Stimulated activated CD4-positive, alpha-beta T cell treated with anti-CD3 and anti-CD28 coated beads, Interleukin-1b, Interleukin-23, amount 100 ng/mL, for 1 hour (primary cell): Measurements from ENCODE around the gene ATP8B4.

Source experiments
- DNase-seq, 2 donors: peaks; one replicate each; pipeline ENCODE4 v3.0.0-alpha.2; 2020; ENCODE audit warnings: low read depth in 2 of 2

ATP8B4 gene

DNA sequence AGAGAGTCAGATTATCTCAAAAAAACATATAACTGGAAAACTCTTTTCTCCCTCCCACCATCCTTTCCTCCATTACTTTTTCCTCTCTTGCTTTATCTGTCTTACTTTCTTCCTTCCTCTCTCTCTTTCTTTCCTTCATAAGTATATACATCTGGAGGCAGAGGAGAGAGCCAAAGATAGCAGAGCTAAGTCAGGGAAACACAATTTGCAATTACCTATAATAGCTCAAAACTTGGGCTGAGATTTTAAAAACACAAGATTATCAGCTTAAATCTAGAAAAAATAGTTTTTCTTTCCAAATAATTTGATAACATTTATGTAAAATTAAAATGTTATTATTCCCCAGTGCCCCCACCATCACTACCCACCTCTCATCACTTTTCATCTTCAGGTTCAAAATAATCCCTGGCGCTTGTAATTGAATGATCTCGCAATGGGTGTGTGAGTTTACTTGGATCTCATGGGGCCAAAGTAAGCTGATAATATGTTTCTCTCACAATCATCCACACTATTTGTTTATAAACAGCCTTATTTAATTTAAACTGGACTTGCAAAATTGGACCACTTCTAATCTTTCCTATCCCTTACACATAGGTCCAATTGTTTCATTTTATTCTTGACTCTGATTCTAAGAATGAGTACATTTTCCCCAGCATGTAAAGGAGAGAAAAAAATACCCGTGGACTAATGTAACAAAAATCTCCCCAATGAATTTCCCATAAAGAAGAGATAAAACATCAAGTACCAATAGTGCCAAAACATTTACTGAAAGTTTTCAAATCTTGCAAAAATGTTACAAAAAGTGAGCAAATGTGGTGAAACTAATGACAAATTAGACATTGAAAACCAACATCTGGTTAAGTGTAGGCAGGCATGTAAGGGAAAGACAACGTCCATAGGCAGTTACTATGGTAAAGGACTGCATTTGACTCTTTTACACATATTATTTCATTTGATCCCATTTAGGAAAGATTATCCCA lies 261.2 kb downstream of the ATP8B4 start:
- DNase-seq: no peak

DNA sequence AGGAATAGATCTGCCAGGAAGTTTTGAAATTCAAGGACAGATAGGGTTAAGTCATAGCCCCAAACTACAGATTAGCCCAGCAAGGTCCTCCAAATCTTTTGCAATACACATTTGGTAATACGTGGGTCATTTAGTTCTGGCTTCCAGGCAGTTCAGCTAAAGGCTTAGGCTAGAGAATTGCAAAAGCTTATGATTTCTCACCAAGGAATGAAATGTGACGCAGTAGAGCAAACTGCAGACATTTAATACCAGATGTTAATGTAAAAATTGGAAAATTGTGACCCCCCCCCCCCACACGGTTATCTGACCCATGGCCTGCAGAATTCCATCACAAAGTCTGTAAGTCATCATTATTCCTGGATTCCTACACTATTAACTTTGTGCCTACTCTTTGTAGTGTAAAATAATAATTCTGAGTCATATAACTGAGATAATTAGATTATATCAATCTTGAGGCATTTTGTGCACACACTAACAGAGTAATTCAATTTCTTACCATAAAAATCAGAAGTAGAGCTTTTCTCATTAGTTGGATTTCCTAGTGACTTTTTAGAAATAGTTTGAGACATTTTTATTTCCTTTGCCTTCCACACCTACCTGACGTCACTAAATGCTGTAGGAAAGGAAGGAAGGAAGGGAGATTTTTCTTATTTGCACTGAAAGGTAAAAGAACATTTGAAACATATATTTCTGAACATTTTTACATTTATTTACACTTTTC lies 263.0 kb downstream of the ATP8B4 start:
- DNase-seq: no peak

DNA sequence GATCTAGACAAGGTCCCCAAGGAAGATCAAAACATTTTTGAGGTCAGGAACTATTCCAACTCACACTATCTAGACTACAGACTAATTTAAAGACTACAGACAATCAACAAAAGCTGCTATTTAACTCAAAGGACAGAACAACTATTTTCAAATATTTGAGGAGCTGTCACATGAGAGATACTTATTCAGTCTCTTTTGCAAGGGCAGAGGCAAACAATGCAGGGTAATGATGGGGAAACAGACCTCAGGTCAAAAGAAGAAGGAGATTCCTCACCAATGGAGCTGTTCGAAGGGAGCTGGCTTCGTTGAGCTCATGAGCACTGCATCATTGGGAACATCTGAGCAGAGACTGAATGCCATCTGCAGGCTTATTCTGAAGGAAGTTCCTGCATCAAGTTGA lies 266.3 kb downstream of the ATP8B4 start:
- no peak for DNase-seq

DNA sequence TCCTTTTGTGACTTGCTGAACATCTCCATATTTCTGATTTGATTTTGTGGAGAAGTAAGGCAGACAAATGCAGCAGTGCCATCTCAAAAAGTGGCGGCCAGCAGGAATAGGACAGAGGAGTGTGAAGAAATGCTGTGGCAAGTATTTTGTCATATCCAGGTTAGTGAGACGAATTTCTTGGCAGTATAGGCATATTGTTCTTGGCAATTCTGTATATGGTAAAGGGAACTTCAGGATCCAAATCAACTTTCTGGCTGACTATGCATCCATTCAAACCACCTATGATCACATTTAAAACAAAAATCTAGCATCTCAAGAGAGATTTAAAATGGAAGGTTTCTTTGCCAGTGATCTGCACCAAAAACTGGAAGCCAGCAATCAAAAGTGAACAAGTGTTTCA lies 270.2 kb downstream of the ATP8B4 start:
- no peak for DNase-seq

DNA sequence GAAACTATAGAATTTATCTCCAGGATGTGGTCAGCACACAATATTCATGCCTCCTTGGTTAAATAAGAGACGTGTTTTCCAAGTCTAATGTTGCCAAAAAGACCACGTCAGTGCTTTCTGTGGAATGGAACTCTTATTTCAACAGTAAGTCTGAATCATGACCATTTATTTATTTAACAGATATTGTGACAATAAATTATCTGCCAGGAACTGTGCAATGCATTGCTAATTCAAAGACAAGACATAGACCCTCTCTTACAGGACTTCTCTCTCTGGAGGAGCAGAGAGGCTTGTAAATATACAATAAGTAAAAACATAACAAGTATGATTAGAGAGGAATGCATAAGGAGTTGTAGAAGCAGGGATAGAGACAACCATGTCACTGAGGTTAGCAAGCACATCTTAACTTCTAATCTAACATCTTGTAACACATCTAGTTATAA lies 270.7 kb downstream of the ATP8B4 start:
- DNase-seq: no peak

DNA sequence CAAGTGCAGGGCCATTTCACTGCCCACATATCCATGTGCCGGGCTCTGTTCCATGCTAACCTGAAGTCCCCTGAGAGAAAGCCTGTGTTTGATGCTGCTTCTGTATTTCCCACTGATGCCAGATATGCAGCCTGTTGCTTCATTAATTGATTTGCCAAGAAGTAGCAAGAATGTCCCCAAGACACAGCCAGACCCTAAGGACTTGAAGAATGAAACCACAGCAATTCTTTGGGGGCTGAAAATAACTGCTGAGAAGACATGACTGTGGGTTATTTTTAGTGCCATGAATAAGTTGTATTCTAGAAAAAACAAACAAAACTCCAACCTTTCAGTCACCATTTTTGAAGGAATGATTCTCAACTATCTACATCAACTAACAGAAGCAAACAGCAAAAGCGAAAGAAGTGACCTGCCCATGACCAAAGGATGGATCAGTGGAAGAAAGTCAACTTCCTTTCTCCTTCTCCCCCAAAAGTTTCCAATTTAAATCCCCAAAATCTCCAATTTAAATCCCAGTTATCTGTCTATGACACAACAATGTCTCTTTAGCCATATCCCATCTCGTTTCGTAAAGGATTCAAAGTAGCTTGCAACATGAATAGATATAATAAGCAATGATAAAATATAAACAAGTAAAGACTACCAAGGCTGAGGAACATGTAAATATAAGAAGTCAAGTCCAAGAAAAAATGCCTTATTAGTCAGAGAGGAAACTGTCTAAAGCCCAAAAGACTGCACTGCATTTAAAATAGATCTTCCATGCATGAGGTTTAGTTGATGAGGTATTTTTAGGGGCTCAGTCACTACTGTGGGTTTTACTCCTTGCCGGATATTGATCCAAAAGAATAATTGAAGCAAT lies 271.4 kb downstream of the ATP8B4 start:
- DNase-seq: no peak

DNA sequence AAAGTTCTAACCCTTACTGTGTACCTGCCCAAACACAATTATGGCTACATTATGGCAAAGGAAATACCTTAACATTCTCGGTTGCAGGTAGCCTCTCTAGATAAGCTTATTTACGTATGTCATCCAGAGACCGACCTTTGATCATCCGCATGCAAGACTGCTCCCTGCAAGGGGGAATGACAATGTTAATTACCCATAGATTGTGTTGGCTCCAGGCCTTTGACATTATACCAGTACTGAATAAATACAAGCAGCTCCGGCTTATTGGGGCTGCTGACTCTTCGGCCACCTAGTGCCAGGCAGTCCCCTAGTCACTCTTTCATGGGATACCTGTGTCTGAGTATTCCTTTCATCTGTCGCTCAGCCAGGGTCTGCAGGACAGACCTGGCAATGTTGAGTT lies 274.6 kb downstream of the ATP8B4 start:
- no peak for DNase-seq

DNA sequence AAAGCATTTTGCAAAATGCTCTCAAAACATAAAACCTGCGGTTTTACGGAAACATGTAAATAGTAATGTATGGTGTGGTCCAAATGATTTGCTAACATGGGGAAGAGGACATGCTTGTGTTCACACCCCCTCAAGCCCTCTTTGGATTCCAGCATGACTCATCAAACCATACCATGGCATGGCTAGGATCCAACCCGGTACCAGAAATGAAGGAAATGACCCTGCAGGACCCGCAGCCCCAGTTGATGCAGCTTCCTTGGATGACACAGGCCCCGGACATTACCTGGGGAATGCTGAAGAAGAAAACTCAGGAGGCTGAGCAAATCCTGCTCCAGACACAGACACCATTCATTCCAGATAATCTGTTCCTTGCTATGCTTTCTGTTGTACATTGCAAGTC lies 275.3 kb downstream of the ATP8B4 start:
- no peak for DNase-seq

DNA sequence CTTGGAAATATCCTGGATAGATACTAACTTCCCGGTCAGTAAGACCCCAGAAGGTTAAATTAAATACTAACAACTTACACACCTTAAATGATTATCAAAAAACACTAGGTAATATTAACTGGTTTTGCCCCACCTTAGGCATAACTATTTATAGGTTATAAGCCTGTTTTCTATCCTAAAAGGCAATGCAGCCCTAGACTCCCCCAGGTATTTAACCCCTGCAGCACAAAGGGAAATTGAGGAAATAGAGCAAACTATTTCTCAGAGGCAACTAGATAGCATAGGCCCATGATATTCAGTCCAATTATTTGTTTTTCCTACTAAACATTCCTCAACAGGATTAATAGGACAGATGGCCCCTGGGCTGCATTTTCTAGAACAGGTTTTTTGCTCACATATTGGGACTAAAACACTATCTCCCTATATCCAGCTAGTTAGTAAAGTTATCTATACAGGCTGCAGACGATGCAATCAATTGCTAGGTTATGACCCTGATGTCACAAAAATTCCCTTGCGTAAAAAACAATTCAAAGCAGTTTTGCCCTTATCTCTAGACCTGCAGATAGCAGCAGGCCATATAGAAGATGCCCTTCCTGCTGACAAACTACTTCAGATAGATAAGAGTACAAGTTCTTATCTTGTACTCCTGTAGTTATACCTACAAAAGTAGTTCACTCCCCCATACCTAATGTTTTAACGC lies 276.9 kb downstream of the ATP8B4 start:
- DNase-seq: no peak

DNA sequence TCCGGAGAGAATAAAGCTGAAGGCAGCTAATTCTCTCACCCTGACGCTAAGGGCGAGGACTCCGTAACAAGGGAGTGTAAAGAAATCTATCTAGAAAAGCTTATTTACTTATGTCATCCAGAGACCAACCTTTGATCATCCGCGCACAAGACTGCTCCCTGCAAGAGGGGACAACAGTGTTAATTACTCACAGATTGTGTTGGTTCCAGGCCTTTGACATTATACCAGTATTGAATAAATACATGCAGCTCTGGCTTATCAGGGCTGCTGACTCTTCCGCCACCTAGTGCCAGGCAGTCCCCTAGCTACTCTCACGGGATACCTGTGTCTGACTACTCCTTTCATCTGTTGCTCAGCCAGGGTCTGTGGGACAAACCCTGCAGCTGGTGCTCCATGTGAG lies 286.5 kb downstream of the ATP8B4 start:
- no peak for DNase-seq

DNA sequence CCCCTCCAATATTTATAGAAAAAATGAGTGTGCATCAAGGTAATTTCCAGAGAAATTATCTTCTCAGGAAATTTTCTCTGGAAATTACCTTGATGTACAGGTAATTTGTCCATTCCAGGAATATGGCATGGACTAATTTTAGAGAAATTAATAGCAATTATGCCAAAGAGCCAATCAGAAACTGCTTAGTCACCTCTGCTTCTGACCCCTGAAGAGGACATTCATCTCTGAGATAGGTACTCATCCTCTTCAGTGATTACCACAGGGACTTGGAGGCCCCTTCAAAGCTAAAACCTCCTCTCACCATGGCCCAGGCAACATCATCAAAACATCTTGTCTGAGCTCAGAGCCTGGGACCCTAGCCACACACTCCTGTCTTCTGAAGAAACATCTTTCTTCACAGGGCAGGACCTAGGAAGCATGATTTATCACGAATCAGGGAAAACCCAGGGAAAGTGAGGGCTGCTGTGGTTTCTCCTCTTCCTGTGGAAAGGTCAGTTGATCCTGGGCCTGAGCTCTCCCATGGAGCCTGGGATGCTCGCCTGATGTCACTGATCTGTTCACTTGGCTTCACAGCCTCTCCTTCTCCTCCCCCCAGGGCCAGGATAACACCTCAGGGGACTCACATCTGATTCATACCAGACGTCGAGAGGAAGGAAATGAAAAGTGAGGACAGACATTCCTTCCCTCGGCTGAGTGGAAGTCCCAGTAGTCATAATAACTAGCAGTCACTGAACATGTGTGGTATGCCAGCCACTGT lies 287.6 kb downstream of the ATP8B4 start:
- DNase-seq: no peak

DNA sequence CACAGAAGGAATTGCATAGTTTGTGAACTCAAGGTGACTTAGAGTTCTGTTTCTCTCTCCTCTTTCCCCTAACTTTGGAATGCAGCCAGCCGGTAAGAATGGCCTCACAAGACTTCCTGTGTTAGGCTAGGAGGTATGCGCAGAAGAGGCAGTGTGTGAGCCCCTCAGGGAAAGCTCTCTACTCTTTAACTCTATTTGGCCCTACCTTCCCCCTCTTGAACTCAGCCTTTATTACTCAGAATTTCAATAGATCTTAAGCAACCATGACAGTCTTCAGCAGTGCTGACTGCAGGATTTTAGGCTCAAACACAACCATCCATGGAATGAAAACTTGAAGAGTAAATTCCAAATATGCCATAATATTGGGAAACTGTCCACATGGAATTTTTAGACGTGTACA lies 288.6 kb downstream of the ATP8B4 start:
- DNase-seq: no peak

DNA sequence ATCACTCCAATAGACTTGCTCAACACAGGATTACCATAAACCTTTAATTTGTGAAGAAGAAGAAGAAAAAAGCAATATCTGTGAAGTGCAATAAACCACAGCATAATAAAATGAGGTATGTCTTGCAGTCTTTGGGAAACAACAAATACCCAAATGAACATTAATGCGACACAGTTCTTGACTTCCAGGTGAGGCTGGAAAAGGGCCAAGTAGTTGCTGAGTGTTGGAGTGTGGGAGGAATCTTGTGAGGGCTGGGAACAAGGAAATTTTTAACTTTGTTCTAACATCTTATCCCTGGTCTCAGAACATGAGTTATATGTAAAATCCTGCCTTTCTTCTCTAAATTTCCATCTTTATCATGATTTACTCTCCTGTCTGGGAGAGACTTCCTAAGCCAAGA lies 291.7 kb downstream of the ATP8B4 start:
- DNase-seq: no peak

DNA sequence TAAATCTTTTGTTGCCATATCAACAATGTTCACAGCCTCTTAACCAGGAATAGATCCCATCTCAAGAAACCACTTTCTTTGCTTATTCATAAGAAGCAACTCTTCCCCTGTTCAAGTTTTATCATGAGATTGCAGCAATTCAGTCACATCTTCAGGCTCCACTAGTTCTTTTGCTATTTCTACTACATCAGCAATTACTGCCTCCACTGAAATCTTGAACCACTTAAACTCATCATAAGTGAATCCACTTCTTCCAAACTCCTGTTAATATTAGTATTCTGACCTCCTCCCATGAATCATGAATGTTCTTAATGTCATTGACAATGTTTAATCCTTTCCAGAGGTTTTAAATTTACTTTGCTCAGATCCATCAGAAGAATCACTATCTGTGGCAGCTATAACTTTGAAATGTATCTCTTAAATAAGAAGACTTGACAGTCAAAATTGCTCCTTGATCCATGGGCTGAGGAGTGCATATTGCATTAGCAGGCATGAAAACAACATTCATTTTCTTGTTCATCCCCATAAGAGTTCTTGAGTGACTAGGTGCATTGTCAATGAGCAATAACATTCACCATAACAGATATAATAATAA lies 292.3 kb downstream of the ATP8B4 start:
- DNase-seq: no peak

DNA sequence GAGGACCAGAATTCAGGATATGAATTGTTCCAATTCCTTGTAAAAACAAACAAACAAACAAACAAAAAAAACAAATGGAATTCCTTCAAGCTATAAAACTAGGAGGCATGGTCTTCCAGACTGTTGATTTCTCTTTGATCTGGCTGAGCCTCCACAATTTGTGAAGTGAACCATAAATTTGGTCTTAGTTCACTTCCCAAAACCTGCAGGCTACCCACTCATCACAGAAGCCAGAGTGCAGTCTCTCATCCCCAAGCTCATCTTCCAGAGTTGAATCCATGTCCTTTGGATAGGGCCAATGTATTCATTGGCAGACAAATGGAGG lies 294.3 kb downstream of the ATP8B4 start:
- DNase-seq: no peak

DNA sequence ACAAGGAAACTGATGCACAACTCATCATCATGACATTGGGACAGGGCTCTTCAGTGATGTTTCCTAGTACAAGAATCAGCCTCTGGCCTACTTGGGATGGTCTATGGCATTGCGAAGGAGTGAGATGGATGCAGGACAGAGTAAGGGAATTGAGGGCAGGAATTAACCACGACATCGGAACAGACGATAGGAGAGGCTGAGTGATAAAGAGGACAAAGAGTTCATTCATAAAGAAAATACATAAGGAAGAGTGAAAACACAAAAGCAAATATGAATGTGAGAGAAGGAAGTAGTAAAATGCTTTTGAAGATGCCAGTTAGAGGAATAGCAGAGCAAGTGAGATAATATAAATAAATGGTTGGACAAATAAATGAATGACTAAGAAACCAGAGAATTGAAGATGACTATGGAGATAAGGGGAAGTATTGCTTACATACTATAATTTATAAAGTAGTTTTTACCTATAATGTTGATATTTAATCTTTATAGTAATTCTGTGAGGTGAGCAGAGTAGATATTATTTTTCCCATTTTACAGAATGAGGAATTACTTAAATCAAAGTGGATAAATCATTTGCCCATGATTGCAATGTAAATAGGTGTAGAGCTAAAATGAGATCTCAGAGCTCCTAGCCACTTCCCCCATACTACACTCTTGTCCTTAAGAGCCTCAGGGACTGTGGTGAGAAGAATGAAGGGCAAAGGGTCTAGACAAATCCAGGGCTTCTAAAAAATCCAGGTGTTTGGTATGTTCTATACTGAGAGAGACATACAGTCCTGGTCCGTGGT lies 294.9 kb downstream of the ATP8B4 start:
- DNase-seq: no peak

DNA sequence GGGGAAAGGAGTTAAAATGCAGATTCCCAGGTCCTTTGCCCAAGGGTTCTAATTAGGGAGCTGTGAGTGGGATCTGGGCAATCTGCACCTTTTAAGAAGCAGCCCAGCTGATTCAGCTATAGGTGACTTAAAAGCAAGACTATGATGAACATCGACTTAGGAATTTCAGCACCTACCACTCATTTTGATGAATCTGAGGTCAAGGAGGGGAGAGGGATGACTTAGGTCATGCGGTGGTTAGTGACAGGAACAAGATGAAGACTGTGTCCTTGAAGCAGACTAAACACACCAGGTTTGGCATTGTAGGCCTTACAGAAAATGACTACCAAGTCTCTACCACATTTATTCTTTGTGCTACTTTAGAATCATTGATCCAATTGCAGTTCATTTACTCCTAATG lies 301.9 kb downstream of the ATP8B4 start:
- no peak for DNase-seq

DNA sequence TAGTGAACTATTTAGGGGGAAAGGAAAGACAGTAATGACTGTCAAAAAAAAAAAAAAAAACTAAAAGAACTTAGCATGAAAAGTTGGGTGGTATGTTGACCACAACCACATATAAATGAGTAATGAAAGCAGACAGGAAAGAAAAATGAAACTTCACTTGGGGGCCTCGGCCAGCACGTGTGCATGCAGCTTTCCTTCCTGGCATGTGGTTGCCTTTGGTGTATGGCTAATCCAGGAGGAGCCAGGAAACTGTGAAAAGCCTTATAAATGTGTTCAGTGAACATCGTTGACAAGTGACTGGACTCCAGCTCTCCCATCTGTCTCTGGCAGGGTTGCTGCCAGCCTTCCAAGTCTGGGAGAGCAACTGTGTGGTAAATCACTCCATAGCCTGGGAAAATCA lies 303.1 kb downstream of the ATP8B4 start:
- DNase-seq: no peak

DNA sequence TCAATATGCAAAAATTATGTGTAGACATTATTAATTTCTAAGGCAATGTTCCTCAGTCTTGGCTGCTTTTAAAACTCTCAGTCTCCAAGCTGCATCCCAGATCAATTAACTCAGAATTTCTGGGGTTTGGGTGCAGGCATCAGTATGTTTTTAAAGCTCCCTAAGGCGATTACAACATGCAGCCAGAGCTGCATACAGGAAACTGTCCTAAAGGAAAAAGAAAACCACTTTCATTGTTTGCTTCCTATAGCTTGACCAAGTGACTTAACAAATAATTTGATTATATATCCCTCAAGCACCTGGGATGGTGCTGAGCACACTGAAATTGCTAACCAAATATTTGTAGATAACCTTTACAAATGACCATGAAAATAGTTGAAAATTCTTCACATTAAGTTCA lies 303.5 kb downstream of the ATP8B4 start:
- no peak for DNase-seq

DNA sequence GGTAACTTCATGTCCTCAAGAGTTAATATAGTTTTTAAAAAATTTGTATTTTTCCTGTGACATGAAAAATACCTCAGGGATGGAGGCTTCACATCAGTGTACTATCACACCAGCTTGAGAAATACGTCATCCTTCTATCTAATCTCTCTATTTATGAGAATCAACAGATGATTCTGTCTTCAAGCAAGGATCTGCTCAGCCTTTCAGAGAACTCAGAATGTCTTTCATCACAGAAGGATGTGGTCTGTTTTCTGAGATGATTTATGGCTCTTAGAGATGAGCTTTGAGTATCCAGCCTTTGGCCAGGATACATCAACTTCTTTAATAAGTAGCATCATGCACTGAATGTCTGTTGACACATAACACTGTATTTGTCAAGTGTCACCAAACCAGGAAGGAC lies 304.3 kb downstream of the ATP8B4 start:
- DNase-seq: no peak
